HCT116 (cell line): ENCODE data around the gene LCN10.

Experiments
- ATF3 ChIP-seq: IDR thresholded peaks from 2 replicates; pipeline ENCODE4 v1.6.1; 2012
- CTCF ChIP-seq, 3 experiments: fragments of 200-600 bp in 1 of 3; sonication (generic) in 1 of 3; IDR thresholded peaks in 2 of 3; conservative IDR thresholded peaks in 1 of 3; 2 replicates each; pipeline ENCODE4 v1.5.1; 2012 to 2017; ENCODE audit warnings: low read depth in 2 of 3, low read length in 2 of 3, antibody characterized with exemption in 1 of 3, borderline replicate concordance in 1 of 3, control low read depth in 1 of 3, mild to moderate bottlenecking in 1 of 3, mixed read lengths in 1 of 3, mixed run types in 1 of 3, moderate library complexity in 1 of 3; ENCODE audit not compliant: insufficient read depth in 1 of 3
- EGR1 ChIP-seq: IDR thresholded peaks from 2 replicates; pipeline ENCODE4 v1.6.1; 2012; ENCODE audit warnings: low read depth
- EZH2phosphoT487 ChIP-seq: fragments of 200-600 bp; IDR thresholded peaks from 2 replicates; pipeline ENCODE4 v1.6.1; 2018; ENCODE audit warnings: antibody characterized with exemption, borderline replicate concordance
- FOSL1 ChIP-seq: IDR thresholded peaks from 2 replicates; pipeline ENCODE4 v1.6.1; 2012; ENCODE audit warnings: low read depth
- JUND ChIP-seq: IDR thresholded peaks from 2 replicates; pipeline ENCODE4 v1.6.1; 2012
- MAX ChIP-seq: IDR thresholded peaks from 2 replicates; pipeline ENCODE4 v1.6.1; 2012
- POLR2A ChIP-seq: IDR thresholded peaks from 2 replicates; pipeline ENCODE4 v1.7.0; 2011; ENCODE audit warnings: borderline replicate concordance; ENCODE audit not compliant: insufficient read depth, insufficient read length; ENCODE audit errors: extremely low read depth
- POLR2AphosphoS5 ChIP-seq: IDR thresholded peaks from 2 replicates; pipeline ENCODE4 v1.6.1; 2011; ENCODE audit warnings: mild to moderate bottlenecking, low read depth, low read length, moderate library complexity
- SP1 ChIP-seq: IDR thresholded peaks from 2 replicates; pipeline ENCODE4 v1.6.1; 2012; ENCODE audit warnings: low read depth
- TCF7L2 ChIP-seq: IDR thresholded peaks from 2 replicates; pipeline ENCODE4 v1.7.0; 2011; ENCODE audit warnings: borderline replicate concordance, inconsistent platforms; ENCODE audit not compliant: insufficient read depth, insufficient read length; ENCODE audit errors: extremely low read depth
- YY1 ChIP-seq: IDR thresholded peaks from 2 replicates; pipeline ENCODE4 v1.6.1; 2011; ENCODE audit warnings: low read length, low read depth, moderate library complexity, mild to moderate bottlenecking; ENCODE audit not compliant: insufficient replicate concordance; ENCODE audit errors: extremely low read depth

GRCh38 chr9:136748201-136748600 is 5.5 kb upstream of the LCN10 start, which contains the start of gene LCN6:
- TF ChIP-seq CTCF (IDR thresholded peaks at IDR 0.05 in 2 of 3, conservative IDR thresholded peaks at IDR 0.05 in 1 of 3; ENCODE audit: borderline replicate concordance in 1 of 3, insufficient read depth in 1 of 3, low read depth in 2 of 3, low read length in 2 of 3): no peak
- TF ChIP-seq MAX: no peak
- TF ChIP-seq POLR2A: no peak
- TF ChIP-seq TCF7L2: no peak
- TF ChIP-seq EGR1: no peak
- TF ChIP-seq EZH2phosphoT487: no peak
- TF ChIP-seq ATF3: no peak
- no peak for TF ChIP-seq POLR2AphosphoS5
- no peak for TF ChIP-seq SP1
- no peak for TF ChIP-seq JUND
- TF ChIP-seq FOSL1: no peak
- no peak for TF ChIP-seq YY1
